ENCODE data around the gene TBC1D16. TPM values are rescaled to one million over a fixed set of nuclear protein-coding genes. Genes with fewer than 3 reads are reported as not detected.

Gene TBC1D16
- total RNA-seq, 2 experiments from 2014 or later, result 0.74 to 1.2 TPM

DNA sequence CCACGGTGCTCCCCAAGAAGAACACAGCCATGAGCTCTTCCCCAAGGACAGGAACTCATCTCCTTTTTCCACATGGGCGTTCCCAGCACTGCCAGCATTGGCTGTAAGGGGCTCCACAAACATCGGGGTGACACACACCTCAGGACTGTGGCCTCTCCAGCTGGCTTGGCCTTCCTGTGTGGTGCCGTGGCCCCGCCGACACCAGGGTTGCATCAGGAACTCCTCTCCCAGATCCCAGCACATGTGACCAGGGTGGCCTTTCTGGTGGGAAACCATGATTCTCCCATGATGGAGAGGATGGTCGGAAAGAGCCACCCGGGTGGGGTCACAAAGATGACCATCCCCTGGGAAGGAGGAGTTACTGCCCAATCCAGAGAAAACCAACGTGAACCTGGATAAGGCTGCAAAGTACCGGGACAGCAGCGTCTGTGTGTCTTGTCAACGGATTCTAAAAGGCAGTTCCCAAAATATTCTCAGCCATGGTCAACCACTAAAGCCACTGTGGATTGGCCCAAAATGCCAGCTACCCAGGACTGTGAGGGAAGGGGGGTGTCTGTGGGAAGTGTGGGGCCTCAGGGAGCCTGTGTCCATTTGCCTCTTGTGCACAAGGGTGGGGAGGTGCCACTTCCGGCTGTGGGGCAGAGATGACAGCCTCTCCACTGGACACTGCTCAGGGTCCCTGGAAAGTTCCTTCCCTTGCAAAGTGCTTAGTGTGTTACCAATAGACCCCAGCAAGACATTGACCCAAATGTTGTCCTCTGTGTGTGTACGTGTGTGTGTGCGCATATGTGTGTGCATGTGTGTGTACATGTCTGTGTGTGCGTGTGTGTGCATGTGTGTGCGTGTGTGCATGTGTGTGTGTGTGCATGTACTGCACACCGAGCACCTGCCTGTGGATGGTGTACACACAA lies 118.4 kb downstream of the TBC1D16 start:
- H3K27ac Mint-ChIP-seq, result no peak overlapping the region
- CTCF ChIA-PET, result interaction anchor here (0.7 kb wide), 1 partner anchor 48 kb away, joined by 3 read pairs; no protein-coding TSS in a partner anchor

DNA sequence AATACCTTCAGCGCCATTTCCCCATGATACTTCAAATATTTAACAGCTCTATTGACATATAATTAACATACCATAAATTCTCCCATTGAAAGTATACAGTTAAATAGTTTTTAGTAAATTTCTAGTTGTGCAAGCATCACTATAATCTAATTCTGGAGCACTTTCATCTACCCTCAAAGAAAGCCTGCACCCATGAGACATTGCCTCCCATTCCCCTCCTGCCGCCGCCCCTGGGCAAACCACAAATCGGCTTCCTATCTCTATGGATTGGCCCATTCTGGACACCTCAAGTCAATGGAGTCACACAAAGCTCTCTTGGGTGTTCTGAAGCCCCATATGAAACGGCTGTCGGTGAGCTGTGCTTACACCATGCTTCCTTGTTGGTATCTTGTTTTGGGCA lies 119.2 kb downstream of the TBC1D16 start:
- Mint-ChIP-seq H3K9me3 (no peaks in the 10 kb centered on the region), H3K4me3 (no peak overlapping the region), H3K36me3 (ENCODE audit: low read depth) (no peaks in the 10 kb centered on the region), H3K27ac (no peak overlapping the region), H3K27me3 (peaks cover 2% of the 10 kb centered on the region), H3K4me1 (peaks cover 2% of the 10 kb centered on the region)
- DNase-seq, result no peak
- POLR2A ChIA-PET, result no interaction called here
- CTCF ChIA-PET, result interaction anchor here (0.7 to 1.3 kb wide), 2 partner anchors 9 to 48 kb away, joined by 3 read pairs; no protein-coding TSS in a partner anchor

More for the DNA sequence above, 118.4 kb downstream of the TBC1D16 start:
- Mint-ChIP-seq H3K9me3 (no peaks in the 10 kb centered on the region), H3K4me3 (no peak overlapping the region), H3K27me3 (peaks cover 2% of the 10 kb centered on the region), H3K36me3 (ENCODE audit: low read depth) (no peaks in the 10 kb centered on the region), H3K4me1 (peaks cover 4% of the 10 kb centered on the region)
- no peak for DNase-seq
- POLR2A ChIA-PET, result no interaction called here

DNA sequence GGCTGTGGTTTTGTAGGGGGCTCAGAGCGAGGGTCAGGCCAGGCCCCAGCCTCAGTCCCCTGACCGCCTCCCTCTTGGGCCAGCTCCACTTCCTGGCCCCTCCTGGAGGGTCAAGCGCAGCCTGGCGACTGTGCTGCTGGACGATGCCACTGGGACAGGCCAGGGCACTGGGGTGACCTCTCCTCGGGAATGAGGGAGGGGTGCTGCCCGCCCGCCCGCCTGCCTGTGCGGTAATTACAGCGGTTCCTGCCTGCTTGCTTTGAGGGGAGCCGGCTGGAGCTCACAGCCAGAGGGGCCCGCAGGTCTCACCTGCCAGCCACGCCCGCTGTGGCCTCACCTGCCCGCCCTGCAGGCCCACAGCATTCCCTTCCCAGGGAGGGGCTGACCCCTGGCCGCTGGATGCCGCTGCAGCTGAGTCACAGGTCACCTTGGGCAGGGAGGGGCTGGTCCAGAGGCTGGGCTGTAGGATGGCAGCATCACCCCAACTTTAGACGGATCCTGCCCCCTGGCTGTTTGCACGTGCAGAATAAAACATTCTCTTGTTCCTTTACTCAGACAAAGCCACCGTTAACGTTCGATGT lies 119.7 kb downstream of the TBC1D16 start:
- Mint-ChIP-seq H3K4me3 (no peak overlapping the region), H3K4me1 (no peaks in the 10 kb centered on the region), H3K36me3 (ENCODE audit: low read depth) (no peaks in the 10 kb centered on the region), H3K27ac (no peak overlapping the region), H3K27me3 (peaks cover 2% of the 10 kb centered on the region), H3K9me3 (no peaks in the 10 kb centered on the region)
- DNase-seq, result peak; percentile 23
- POLR2A ChIA-PET, result no interaction called here
- CTCF ChIA-PET, result interaction anchor here (1.3 kb wide), 1 partner anchor 9 kb away, joined by 3 read pairs; no protein-coding TSS in a partner anchor

DNA sequence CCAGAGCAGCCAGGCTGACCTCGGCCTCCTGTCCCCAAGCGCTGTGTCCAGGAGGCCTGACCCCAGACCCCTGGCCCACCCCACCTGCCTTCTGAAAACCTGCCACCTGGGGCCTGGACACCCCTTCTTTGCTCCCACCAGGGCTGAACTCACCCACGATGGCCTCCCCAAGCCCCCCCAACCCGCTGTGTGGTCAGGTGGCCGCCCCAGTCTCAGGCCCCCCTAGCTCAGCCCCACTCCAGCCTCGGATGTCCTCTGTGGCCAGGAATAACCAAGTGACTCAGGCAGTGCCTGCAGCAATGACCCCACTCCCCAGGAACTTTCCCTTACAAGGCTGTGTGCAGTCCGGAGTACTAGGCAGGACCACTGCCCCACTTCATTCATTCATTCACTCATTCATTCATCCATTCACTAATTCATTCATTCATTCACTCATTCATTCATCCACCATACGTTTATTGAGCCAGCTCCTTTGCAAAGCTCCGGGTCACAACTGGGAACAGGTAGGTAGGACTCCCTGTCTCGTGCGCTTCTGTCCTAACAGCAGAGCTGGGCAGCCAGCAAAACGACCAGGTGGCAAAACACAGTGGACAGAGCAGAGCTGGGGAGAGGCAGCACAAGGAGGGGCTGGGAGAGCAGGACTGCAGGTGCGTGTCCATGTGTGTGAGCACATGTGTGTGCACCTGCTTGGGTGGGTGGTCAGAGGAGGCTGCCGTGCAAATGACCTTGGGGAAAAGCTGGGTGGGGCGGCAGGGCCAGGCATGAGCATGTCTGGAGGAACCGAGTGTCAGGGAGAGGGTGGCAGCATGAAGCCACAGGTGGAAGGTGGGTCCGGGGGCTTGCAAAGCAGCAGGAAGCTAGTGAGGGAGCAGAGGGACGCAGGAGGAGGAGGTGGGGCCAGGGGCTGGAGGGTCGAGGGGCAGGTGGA lies 120.6 kb downstream of the TBC1D16 start:
- POLR2A ChIA-PET, result no interaction called here
- no peak for DNase-seq
- Mint-ChIP-seq H3K4me3 (no peak overlapping the region), H3K27ac (no peak overlapping the region), H3K9me3 (no peaks in the 10 kb centered on the region), H3K36me3 (ENCODE audit: low read depth) (no peaks in the 10 kb centered on the region), H3K27me3 (peaks cover 2% of the 10 kb centered on the region), H3K4me1 (no peaks in the 10 kb centered on the region)
- CTCF ChIA-PET, result interaction anchor here (1.3 kb wide), 1 partner anchor 10 kb away, joined by 3 read pairs; no protein-coding TSS in a partner anchor

DNA sequence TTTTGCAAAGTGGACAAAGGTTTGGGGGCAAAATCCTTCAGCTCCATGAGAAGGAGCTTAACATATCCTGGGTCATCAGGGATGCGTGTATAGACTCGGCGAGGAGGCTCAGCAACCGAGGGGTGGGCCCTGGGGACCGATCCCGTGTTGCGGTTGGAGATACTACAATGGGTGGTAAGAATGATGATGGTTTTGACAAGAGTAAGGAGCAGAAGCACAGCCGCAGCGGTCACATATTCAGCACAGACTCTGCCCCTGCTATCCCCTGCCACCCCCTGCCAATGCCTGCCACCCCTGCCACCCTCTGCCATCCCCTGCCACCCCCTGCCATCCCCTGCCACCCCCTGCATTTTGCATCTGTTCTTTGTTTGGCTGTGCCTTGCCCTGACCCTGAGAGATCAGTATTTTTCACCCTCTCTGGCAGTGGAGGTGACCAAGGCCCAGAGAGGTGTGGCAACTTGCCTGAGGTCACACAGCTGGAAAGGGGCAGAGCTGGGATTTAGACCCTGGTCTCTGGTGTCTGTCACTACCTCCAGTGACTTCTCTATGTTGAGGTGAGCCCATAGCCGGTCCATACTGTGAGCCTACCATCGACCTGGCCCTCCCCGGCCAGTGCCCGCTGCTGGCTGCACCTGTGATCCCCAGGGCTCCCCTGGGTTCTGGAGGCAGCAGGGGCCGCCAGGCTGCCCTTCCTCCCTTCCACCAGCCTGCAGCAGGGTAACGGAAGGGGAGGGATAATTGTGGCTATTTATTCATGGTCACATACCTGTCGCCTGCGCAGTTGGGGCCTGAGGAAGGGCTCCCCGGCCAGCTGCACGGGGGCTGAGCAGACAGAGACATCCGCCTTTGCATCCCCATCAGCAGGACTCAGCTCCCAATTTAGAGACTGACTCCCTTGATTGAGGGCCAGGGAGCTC lies 121.5 kb downstream of the TBC1D16 start:
- DNase-seq, result no peak
- CTCF ChIA-PET, result no interaction called here
- Mint-ChIP-seq H3K36me3 (ENCODE audit: low read depth) (no peaks in the 10 kb centered on the region), H3K9me3 (no peaks in the 10 kb centered on the region), H3K4me1 (no peaks in the 10 kb centered on the region), H3K27me3 (peaks cover 3% of the 10 kb centered on the region), H3K27ac (no peak overlapping the region), H3K4me3 (no peak overlapping the region)
- POLR2A ChIA-PET, result no interaction called here

DNA sequence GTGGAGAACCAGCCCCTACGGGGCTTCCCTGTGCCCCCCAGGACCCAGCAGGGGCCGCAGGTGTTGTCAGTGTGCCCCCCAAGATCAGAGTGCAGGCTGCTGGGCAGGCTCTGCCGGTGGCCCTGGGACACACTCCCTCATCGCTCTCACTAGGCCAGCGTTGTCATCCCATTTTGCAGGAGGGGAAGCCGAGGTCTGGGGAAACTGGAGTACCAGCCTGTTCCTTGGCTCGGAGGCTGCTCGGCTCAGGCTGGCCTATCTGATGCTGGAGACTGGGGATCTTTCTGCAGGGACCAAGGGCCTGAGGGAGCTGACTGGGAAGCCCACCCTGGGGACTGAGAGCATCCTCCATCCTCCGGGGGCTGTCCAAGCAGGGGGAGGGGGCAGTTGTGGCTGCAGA lies 122.2 kb downstream of the TBC1D16 start:
- no peaks in the 10 kb centered on the region for H3K9me3 Mint-ChIP-seq
- no peak for DNase-seq
- no peak overlapping the region for H3K27ac Mint-ChIP-seq
- H3K4me3 Mint-ChIP-seq, result no peak overlapping the region
- ChIA-PET CTCF (no interaction called here), POLR2A (no interaction called here)
- no peaks in the 10 kb centered on the region for H3K36me3 Mint-ChIP-seq (ENCODE audit: low read depth)
- H3K27me3 Mint-ChIP-seq, result peaks cover 3% of the 10 kb centered on the region
- H3K4me1 Mint-ChIP-seq, result no peaks in the 10 kb centered on the region

DNA sequence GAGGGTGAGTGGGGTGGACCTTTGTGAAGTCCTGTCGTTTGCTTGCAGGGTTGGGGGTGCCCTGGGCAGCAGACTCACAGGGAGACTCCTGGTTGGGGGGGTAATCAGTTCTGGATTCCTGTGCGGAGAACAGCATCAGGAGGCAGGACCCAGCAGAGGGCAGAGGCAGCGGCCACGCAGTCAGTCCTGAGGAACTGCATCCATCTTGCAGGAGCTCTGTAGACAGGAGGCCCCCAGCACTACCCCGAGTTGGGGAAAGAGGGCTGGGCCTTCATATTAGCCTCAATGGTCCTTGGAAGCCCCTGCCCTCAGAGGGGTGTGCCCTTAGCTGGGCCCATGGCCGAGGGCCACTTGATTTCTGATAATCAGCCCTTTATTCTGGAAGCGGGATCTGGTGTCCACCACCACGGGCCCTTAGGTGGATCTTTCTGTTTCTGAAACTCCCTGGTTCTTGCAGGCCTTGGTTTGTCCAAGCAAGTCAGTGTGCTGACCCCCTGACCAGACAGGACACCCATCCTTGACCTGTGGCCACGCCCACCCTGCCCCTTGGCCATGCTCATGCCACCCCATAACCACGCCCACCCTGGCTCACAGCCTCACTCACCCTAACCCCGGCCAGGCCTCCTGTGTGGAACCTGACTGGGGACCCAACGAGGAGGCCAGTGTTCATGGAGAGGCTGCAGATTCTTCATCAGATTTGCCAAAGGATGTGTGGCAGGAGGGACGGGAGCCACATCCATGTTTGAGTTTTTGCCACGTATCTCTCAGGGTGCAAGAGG lies 122.9 kb downstream of the TBC1D16 start:
- Mint-ChIP-seq H3K4me3 (no peak overlapping the region), H3K27ac (no peak overlapping the region), H3K9me3 (no peaks in the 10 kb centered on the region), H3K36me3 (ENCODE audit: low read depth) (no peaks in the 10 kb centered on the region), H3K4me1 (no peaks in the 10 kb centered on the region), H3K27me3 (peaks cover 2% of the 10 kb centered on the region)
- DNase-seq, result no peak
- POLR2A ChIA-PET, result no interaction called here
- CTCF ChIA-PET, result no interaction called here

DNA sequence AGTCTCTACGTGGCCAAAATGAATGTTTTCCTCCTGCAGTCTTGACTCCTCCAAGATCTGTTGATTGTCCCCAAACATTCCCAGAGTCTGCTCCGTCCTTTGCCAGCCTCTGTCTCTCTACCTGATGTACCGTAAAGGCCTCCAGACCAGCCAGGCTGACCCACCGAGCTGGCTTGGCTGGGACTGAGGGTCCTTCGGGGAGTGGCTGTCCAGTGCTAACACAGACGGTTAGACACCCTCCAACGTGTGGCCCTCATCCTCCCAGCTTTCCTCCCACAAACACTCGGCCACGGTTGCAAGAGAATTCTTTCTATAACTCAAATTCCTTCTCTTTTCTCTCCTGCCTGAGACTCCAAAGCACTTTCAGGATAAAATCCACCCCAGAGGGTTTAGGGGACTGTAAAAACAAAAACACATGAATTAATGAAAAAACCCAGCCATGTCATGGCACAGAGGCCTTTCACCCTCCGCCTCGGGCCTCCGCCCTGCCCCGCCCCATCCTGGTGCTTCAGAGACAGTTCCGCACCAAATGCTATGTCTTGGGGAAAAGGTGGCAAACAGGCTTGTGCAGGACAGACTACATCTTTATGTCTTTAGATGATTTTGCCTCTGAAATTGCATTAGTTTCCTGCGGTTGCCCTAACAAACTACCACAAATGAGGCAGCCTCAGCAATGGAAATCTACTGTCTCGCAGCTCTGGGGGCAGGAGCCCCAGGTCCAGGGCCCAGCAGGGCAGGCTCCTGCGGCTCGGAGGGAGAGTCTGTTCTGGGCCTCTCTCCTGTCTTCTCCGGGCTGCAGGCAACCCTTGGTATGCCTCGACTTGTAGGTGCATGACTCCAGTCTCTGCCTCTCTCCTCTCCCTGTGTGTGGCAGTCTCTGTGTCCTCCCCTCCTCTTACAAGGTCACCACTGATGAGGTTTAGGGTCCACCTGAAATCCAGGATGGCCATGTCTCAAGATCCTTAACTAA lies 124.0 kb downstream of the TBC1D16 start:
- Mint-ChIP-seq H3K9me3 (no peaks in the 10 kb centered on the region), H3K4me3 (no peak overlapping the region), H3K4me1 (no peaks in the 10 kb centered on the region), H3K27me3 (peaks cover 2% of the 10 kb centered on the region), H3K27ac (no peak overlapping the region), H3K36me3 (ENCODE audit: low read depth) (no peaks in the 10 kb centered on the region)
- POLR2A ChIA-PET, result no interaction called here
- no peak for DNase-seq
- CTCF ChIA-PET, result no interaction called here

DNA sequence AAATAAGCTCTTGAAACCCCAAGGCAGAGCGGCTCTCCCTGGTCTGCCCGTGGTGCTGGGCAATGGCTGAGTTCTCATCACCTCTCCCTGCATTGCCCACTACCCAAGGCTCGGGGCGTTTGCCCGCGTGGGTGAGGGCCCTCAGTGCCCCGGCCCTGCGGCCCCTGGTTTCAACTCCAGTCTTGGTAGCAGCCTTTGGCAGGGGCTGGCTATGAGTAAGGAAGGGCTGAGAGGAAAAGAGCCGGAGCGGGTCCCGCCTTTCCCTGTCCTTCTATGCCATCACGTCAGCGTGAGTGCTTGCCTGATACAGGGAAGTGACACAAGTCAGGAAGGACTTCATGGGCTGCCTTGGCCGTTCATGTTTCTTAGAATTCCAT lies 124.7 kb downstream of the TBC1D16 start:
- DNase-seq, result no peak
- no peaks in the 10 kb centered on the region for H3K9me3 Mint-ChIP-seq
- peaks cover 2% of the 10 kb centered on the region for H3K27me3 Mint-ChIP-seq
- ChIA-PET CTCF (no interaction called here), POLR2A (no interaction called here)
- no peak overlapping the region for H3K4me3 Mint-ChIP-seq
- H3K4me1 Mint-ChIP-seq, result no peaks in the 10 kb centered on the region
- no peaks in the 10 kb centered on the region for H3K36me3 Mint-ChIP-seq (ENCODE audit: low read depth)
- no peak overlapping the region for H3K27ac Mint-ChIP-seq

DNA sequence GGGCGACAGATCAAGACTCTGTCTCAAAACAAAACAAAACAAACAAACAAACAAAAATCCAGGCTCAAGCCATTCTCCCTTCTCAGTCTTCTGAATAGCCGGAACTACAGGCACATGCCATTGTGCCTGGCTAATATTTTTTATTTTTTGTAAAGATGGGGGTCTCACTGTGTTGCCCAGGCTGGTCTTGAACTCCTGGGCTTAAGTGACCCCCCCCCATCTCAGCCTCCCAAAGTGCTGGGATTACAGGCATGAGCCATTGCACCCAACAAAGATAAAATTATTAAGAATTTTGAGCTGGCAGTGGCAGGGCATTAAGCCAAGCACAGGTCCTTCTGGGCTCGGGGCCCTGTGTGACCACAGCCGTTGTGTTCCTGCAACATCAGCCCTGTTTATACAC lies 126.6 kb downstream of the TBC1D16 start:
- Mint-ChIP-seq H3K9me3 (no peaks in the 10 kb centered on the region), H3K4me3 (no peak overlapping the region)
- CTCF ChIA-PET, result no interaction called here

DNA sequence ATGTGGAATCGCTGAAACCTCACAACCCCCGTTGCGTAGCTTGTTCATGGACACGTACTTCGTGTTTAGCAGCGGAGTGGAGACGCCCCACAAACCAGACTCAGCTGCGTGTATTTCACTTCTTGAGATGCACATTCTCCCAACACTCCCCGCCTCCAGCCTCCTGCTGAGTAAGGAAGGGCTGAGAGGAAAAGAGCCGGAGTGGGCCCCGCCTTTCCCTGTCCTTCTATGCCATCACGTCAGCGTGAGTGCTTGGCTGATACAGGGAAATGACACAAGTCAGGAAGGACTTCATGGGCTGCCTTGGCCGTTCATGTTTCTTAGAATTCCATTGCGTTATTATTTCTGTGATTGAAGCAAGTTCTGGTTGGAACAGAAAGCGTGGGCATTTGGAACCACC lies 127.8 kb downstream of the TBC1D16 start:
- H3K4me3 Mint-ChIP-seq, result no peak overlapping the region
- no peak overlapping the region for H3K27ac Mint-ChIP-seq
- CTCF ChIA-PET, result no interaction called here
- H3K27me3 Mint-ChIP-seq, result peaks cover 2% of the 10 kb centered on the region
- POLR2A ChIA-PET, result no interaction called here
- H3K36me3 Mint-ChIP-seq (ENCODE audit: low read depth), result no peaks in the 10 kb centered on the region
- no peaks in the 10 kb centered on the region for H3K4me1 Mint-ChIP-seq
- H3K9me3 Mint-ChIP-seq, result no peaks in the 10 kb centered on the region
- no peak for DNase-seq

More for the DNA sequence above, 126.6 kb downstream of the TBC1D16 start:
- POLR2A ChIA-PET, result no interaction called here
- Mint-ChIP-seq H3K27ac (no peak overlapping the region), H3K36me3 (ENCODE audit: low read depth) (no peaks in the 10 kb centered on the region), H3K27me3 (peaks cover 2% of the 10 kb centered on the region), H3K4me1 (no peaks in the 10 kb centered on the region)
- DNase-seq, result no peak

Measured in activated CD4-positive, alpha-beta T cell treated with anti-CD3 and anti-CD28 coated beads, Interleukin-2, amount 10 ng/mL, durations not matched to agents 7 days and 5 days (primary cell).